Activated CD4-positive, alpha-beta T cell treated with anti-CD3 and anti-CD28 coated beads, Interleukin-2, amount 10 ng/mL, durations not matched to agents 7 days and 5 days (primary cell): Measurements from ENCODE around the gene SLC25A48. TPM values are rescaled to one million over a fixed set of nuclear protein-coding genes. Genes with fewer than 3 reads are reported as not detected.

Source experiments
- CTCF ChIA-PET: fragments of 350-600 bp; sonication (Branson Sonifier 250); formaldehyde crosslinking; loops from one replicate; lab custom pipeline; 2021; ENCODE audit warnings: antibody characterized with exemption; lab: Charles Lee
- POLR2A ChIA-PET: fragments of 350-600 bp; sonication (Branson Sonifier 250); formaldehyde crosslinking; loops from one replicate; lab custom pipeline; 2021; ENCODE audit warnings: antibody characterized with exemption; lab: Charles Lee
- DNase-seq: peaks from one replicate; pipeline ENCODE4 v3.0.0-alpha.2; 2020
- H3K27ac Mint-ChIP-seq: one replicate; pipeline ENCODE4 v1.8.0; 2021; ENCODE audit warnings: mild to moderate bottlenecking, moderate library complexity, mixed read lengths
- H3K27me3 Mint-ChIP-seq: one replicate; pipeline ENCODE4 v1.8.0; 2021; ENCODE audit warnings: mixed read lengths
- H3K36me3 Mint-ChIP-seq: one replicate; pipeline ENCODE4 v1.8.0; 2021; ENCODE audit warnings: low read depth, mixed read lengths
- H3K4me1 Mint-ChIP-seq: one replicate; pipeline ENCODE4 v1.8.0; 2021; ENCODE audit warnings: mixed read lengths
- H3K4me3 Mint-ChIP-seq: one replicate; pipeline ENCODE4 v1.8.0; 2021; ENCODE audit warnings: mild to moderate bottlenecking, moderate library complexity, mixed read lengths
- H3K9me3 Mint-ChIP-seq: one replicate; pipeline ENCODE4 v1.8.0; 2021; ENCODE audit warnings: mixed read lengths
- total RNA-seq, 2 experiments: library from RNA; stranded (reverse); gene quantifications; one replicate each; pipeline ENCODE4 v1.2.3, GENCODE V29; 2021

The SLC25A48 gene
- total RNA-seq, result not detected

- Mint-ChIP-seq H3K9me3 (peaks cover 5% of the 10 kb centered on the region), H3K36me3 (no peaks in the 10 kb centered on the region), H3K4me3 (no peak within 1 kb of the TSS), H3K4me1 (peaks cover 3% of the 10 kb centered on the region), H3K27ac (no peak within 1 kb of the TSS), H3K27me3 (peaks cover 47% of the 10 kb centered on the region)
- DNase-seq, result peak; percentile 37
- ChIA-PET POLR2A (no interaction called here), CTCF (interaction anchor here (0.9 kb wide), 2 partner anchors 8 to 283 kb away, joined by 3 read pairs; no protein-coding TSS in a partner anchor)
Observed at GRCh38 chr5:135834639-135835529, at the start of gene SLC25A48. TSS of gene SLC25A48 (plus strand) at chr5:135834663. CDS start at chr5:135834848, 185 bp downstream.

- no peaks in the 10 kb centered on the region for H3K36me3 Mint-ChIP-seq
- H3K27me3 Mint-ChIP-seq, result no peaks in the 10 kb centered on the region
- CTCF ChIA-PET, result no interaction called here
- H3K4me1 Mint-ChIP-seq, result no peaks in the 10 kb centered on the region
- H3K4me3 Mint-ChIP-seq, result no peak overlapping the region
- POLR2A ChIA-PET, result no interaction called here
- no peak overlapping the region for H3K27ac Mint-ChIP-seq
- no peaks in the 10 kb centered on the region for H3K9me3 Mint-ChIP-seq
- DNase-seq, result no peak
Observed at GRCh38 chr5:135800656-135801055, 33.8 kb upstream of the SLC25A48 start.

- Mint-ChIP-seq H3K4me3 (no peak overlapping the region), H3K27me3 (peaks cover 3% of the 10 kb centered on the region), H3K36me3 (no peaks in the 10 kb centered on the region), H3K9me3 (no peaks in the 10 kb centered on the region), H3K4me1 (no peaks in the 10 kb centered on the region), H3K27ac (no peak overlapping the region)
- ChIA-PET POLR2A (no interaction called here), CTCF (no interaction called here)
- no peak for DNase-seq
Observed at GRCh38 chr5:135810188-135810943, 24.1 kb upstream of the SLC25A48 start.

- Mint-ChIP-seq H3K27ac (no peak overlapping the region), H3K36me3 (no peaks in the 10 kb centered on the region), H3K4me3 (no peak overlapping the region), H3K4me1 (no peaks in the 10 kb centered on the region), H3K9me3 (no peaks in the 10 kb centered on the region), H3K27me3 (peaks cover 4% of the 10 kb centered on the region)
- ChIA-PET POLR2A (no interaction called here), CTCF (interaction anchor here (1.6 kb wide), 1 partner anchor 11 kb away, joined by 4 read pairs; no protein-coding TSS in a partner anchor)
- DNase-seq, result no peak
Observed at GRCh38 chr5:135811007-135811406, 23.5 kb upstream of the SLC25A48 start.

- CTCF ChIA-PET, result no interaction called here
- Mint-ChIP-seq H3K9me3 (no peaks in the 10 kb centered on the region), H3K27me3 (peaks cover 10% of the 10 kb centered on the region), H3K36me3 (no peaks in the 10 kb centered on the region), H3K4me1 (no peaks in the 10 kb centered on the region), H3K4me3 (no peak overlapping the region), H3K27ac (no peak overlapping the region)
- DNase-seq, result no peak
- POLR2A ChIA-PET, result no interaction called here
Observed at GRCh38 chr5:135813758-135814157, 20.7 kb upstream of the SLC25A48 start.

GRCh38 chr5:135814316-135814715, 20.1 kb upstream of the SLC25A48 start:
- no peak for DNase-seq
- ChIA-PET POLR2A (no interaction called here), CTCF (no interaction called here)
- Mint-ChIP-seq H3K4me1 (no peaks in the 10 kb centered on the region), H3K4me3 (no peak overlapping the region), H3K9me3 (no peaks in the 10 kb centered on the region), H3K27ac (no peak overlapping the region), H3K27me3 (peaks cover 10% of the 10 kb centered on the region), H3K36me3 (no peaks in the 10 kb centered on the region)

GRCh38 chr5:135814812-135815211, 19.7 kb upstream of the SLC25A48 start:
- no peak for DNase-seq
- ChIA-PET POLR2A (no interaction called here), CTCF (no interaction called here)
- Mint-ChIP-seq H3K27ac (no peak overlapping the region), H3K27me3 (peaks cover 9% of the 10 kb centered on the region), H3K4me1 (no peaks in the 10 kb centered on the region), H3K9me3 (no peaks in the 10 kb centered on the region), H3K36me3 (no peaks in the 10 kb centered on the region), H3K4me3 (no peak overlapping the region)

- H3K4me3 Mint-ChIP-seq, result no peak overlapping the region
- no peak overlapping the region for H3K27ac Mint-ChIP-seq
- ChIA-PET POLR2A (no interaction called here), CTCF (interaction anchor here (1.2 to 1.4 kb wide), 2 partner anchors 9 kb away, joined by 4 to 5 read pairs; no protein-coding TSS in a partner anchor)
- H3K9me3 Mint-ChIP-seq, result no peaks in the 10 kb centered on the region
- DNase-seq, result no peak
- H3K4me1 Mint-ChIP-seq, result no peaks in the 10 kb centered on the region
- no peaks in the 10 kb centered on the region for H3K36me3 Mint-ChIP-seq
- peaks cover 8% of the 10 kb centered on the region for H3K27me3 Mint-ChIP-seq
Observed at GRCh38 chr5:135821061-135821801, 13.2 kb upstream of the SLC25A48 start.

- ChIA-PET CTCF (interaction anchor here (1.2 to 1.4 kb wide), 2 partner anchors 8 to 10 kb away, joined by 4 to 5 read pairs; no protein-coding TSS in a partner anchor), POLR2A (no interaction called here)
- H3K27ac Mint-ChIP-seq, result no peak overlapping the region
- no peaks in the 10 kb centered on the region for H3K4me1 Mint-ChIP-seq
- no peak for DNase-seq
- H3K36me3 Mint-ChIP-seq, result no peaks in the 10 kb centered on the region
- H3K27me3 Mint-ChIP-seq, result peaks cover 8% of the 10 kb centered on the region
- H3K4me3 Mint-ChIP-seq, result no peak overlapping the region
- no peaks in the 10 kb centered on the region for H3K9me3 Mint-ChIP-seq
Observed at GRCh38 chr5:135821802-135822201, 12.7 kb upstream of the SLC25A48 start.

- Mint-ChIP-seq H3K36me3 (no peaks in the 10 kb centered on the region), H3K4me3 (no peak overlapping the region), H3K9me3 (no peaks in the 10 kb centered on the region), H3K27me3 (peaks cover 8% of the 10 kb centered on the region), H3K27ac (no peak overlapping the region), H3K4me1 (no peaks in the 10 kb centered on the region)
- CTCF ChIA-PET, result interaction anchor here (1.2 to 1.4 kb wide), 2 partner anchors 8 to 10 kb away, joined by 4 to 5 read pairs; no protein-coding TSS in a partner anchor
- POLR2A ChIA-PET, result no interaction called here
- no peak for DNase-seq
Observed at GRCh38 chr5:135822286-135822685, 12.2 kb upstream of the SLC25A48 start.

- no peak for DNase-seq
- no peaks in the 10 kb centered on the region for H3K36me3 Mint-ChIP-seq
- H3K27me3 Mint-ChIP-seq, result peaks cover 8% of the 10 kb centered on the region
- H3K27ac Mint-ChIP-seq, result no peak overlapping the region
- no peaks in the 10 kb centered on the region for H3K9me3 Mint-ChIP-seq
- H3K4me1 Mint-ChIP-seq, result no peaks in the 10 kb centered on the region
- ChIA-PET CTCF (interaction anchor here (1.2 kb wide), 1 partner anchor 7 kb away, joined by 5 read pairs; no protein-coding TSS in a partner anchor), POLR2A (no interaction called here)
- H3K4me3 Mint-ChIP-seq, result no peak overlapping the region
Observed at GRCh38 chr5:135822959-135823358, 11.5 kb upstream of the SLC25A48 start.

GRCh38 chr5:135823881-135824280, 10.6 kb upstream of the SLC25A48 start:
- no peak for DNase-seq
- Mint-ChIP-seq H3K4me3 (no peak overlapping the region), H3K27me3 (peaks cover 2% of the 10 kb centered on the region), H3K9me3 (no peaks in the 10 kb centered on the region), H3K36me3 (no peaks in the 10 kb centered on the region), H3K4me1 (no peaks in the 10 kb centered on the region), H3K27ac (no peak overlapping the region)
- ChIA-PET POLR2A (no interaction called here), CTCF (no interaction called here)
